DND-41 (cell line): ENCODE results near the gene FAM24B.

Experiments
- EZH2 ChIP-seq: IDR thresholded peaks from 3 replicates; pipeline ENCODE4 v1.6.1; 2012; ENCODE audit warnings: borderline replicate concordance, low read depth, mild to moderate bottlenecking, moderate library complexity, low read length, inconsistent platforms; ENCODE audit not compliant: severe bottlenecking
- TF ChIP-seq, protein P1 (sequence below): IDR thresholded peaks from 2 replicates; pipeline ENCODE4 v1.5.1; 2012; ENCODE audit warnings: borderline replicate concordance, low read length, moderate library complexity, mild to moderate bottlenecking; ENCODE audit not compliant: poor library complexity, severe bottlenecking; ENCODE audit errors: extremely low read depth

DNA sequence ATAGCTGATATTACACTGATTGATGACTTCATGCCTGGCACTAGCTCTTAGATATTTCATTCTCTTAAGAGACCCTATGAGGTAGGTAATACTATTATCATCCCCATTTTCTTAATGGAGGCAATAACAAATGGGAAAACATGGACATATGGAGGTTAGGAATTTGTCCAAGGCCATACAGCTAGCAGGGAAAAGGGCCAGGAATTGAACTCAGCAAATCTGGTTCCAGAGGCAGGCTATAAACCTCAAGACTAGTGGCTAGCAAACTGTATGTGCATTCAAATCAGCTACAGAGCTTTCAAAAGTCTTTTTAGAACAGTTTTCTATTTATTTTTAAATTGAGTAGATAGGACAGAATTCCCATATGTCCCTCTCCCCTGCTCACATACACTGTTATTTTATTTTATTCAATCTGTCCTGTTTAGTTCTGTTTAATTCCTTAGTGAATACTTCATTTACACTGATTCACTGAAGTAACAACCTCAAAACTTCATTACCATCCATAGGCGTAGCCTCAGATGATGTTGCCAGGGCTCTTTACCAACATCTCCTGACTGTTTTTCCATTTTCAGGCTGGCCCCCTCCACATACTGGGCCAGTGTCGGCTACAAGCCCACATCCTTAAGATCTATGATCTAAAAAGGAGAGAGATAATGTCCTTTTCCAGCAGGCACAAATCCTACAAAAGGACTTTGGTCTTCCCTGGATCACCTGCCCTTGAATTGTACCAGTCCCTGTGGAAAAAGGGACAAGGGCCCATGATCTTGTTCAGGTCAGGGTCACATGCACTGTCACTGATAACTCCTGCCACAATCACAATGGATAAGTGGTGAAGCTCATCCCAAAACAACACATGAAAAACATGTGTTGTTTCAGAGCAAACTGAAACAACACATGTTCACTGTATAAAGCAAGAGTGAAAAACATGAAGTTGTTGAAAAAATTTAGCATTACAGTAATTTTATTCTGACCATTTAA, 15.9 kb downstream of the FAM24B start:
- TF ChIP-seq, protein P1, sequence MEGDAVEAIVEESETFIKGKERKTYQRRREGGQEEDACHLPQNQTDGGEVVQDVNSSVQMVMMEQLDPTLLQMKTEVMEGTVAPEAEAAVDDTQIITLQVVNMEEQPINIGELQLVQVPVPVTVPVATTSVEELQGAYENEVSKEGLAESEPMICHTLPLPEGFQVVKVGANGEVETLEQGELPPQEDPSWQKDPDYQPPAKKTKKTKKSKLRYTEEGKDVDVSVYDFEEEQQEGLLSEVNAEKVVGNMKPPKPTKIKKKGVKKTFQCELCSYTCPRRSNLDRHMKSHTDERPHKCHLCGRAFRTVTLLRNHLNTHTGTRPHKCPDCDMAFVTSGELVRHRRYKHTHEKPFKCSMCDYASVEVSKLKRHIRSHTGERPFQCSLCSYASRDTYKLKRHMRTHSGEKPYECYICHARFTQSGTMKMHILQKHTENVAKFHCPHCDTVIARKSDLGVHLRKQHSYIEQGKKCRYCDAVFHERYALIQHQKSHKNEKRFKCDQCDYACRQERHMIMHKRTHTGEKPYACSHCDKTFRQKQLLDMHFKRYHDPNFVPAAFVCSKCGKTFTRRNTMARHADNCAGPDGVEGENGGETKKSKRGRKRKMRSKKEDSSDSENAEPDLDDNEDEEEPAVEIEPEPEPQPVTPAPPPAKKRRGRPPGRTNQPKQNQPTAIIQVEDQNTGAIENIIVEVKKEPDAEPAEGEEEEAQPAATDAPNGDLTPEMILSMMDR: no peak
- TF ChIP-seq EZH2: no peak
